Gastrocnemius medialis (tissue), 4 donors: ENCODE measurements around the gene DMD.

Experiments
- CTCF ChIP-seq, 5 experiments: fragments of 450-650 bp in 3 of 5; fragments of 200-600 bp in 2 of 5; sonication (generic) in 2 of 5; IDR thresholded peaks in 4 of 5; conservative IDR thresholded peaks in 1 of 5; 1 replicate in 4 of 5; 2 replicates in 1 of 5; pipeline ENCODE4 v1.5.1; 2016 to 2019; ENCODE audit warnings: antibody characterized with exemption in 5 of 5, mild to moderate bottlenecking in 3 of 5, moderate library complexity in 3 of 5
- POLR2A ChIP-seq, 2 donors: fragments of 450-650 bp; IDR thresholded peaks; one replicate each; pipeline ENCODE4 v1.6.1; 2017; ENCODE audit warnings: antibody characterized with exemption in 2 of 2, mild to moderate bottlenecking in 2 of 2, moderate library complexity in 2 of 2

GRCh38 chrX:31702222-31702621 is 1509.1 kb downstream of the DMD start:
- TF ChIP-seq CTCF (IDR thresholded peaks at IDR 0.05 in 4 of 5, conservative IDR thresholded peaks at IDR 0.05 in 1 of 5) (no peak), POLR2A (IDR thresholded peaks at IDR 0.05) (no peak)
